ENCODE results near the gene LIN37. TPM values are rescaled to one million over a fixed set of nuclear protein-coding genes. Genes with fewer than 3 reads are reported as not detected.

LIN37 gene
- total RNA-seq, 1 experiment from 2014 or later, result 10.1 TPM

GRCh38 chr19:35730326-35730725 is 18.1 kb upstream of the LIN37 start:
- ATAC-seq (no peak), DNase-seq (ENCODE audit: low read depth, low spot score) (no peak)
- no peak overlapping the region for H3K4me3 ChIP-seq (replicated peaks in 1 of 2; ENCODE audit: low read depth in 1 of 2, low read length in 2 of 2)
- ChIA-PET RAD21 (ENCODE audit: low non-redundant PET in 1 of 2, low total read pairs in 2 of 2, uncharacterized antibody in 2 of 2, unreplicated experiment in 2 of 2) (no interaction called here), CTCF (no interaction called here), POLR2A (interaction anchor here (0.6 kb wide), 1 partner anchor 87 kb away, joined by 3 read pairs; no protein-coding TSS in a partner anchor)
- no peak overlapping the region for H3K9ac ChIP-seq (ENCODE audit: low read length)
- no peak overlapping the region for H3K27ac ChIP-seq (ENCODE audit: low read depth, low read length)
- intact Hi-C loops (cut with micrococcal nuclease), result no loop called here
- no peaks in the 10 kb centered on the region for H3K9me2 ChIP-seq (ENCODE audit: insufficient read depth)
- H3K4me1 ChIP-seq (ENCODE audit: control insufficient read depth in 1 of 2, insufficient read depth in 2 of 2, low read length in 2 of 2), result no peaks in the 10 kb centered on the region
- BruUV-seq (replicated peaks), result no TSS peak
- H4K20me1 ChIP-seq (ENCODE audit: insufficient read depth), result no peaks in the 10 kb centered on the region
- no peak overlapping the region for H3K4me2 ChIP-seq (ENCODE audit: low read length)
- H3K79me2 ChIP-seq (ENCODE audit: insufficient read depth, low read length), result no peaks in the 10 kb centered on the region
- H3K27me3 ChIP-seq (ENCODE audit: insufficient read depth, low read length), result no peaks in the 10 kb centered on the region
- TF ChIP-seq POLR2A (IDR thresholded peaks at IDR 0.05; ENCODE audit: borderline replicate concordance, extremely low read depth, insufficient read depth, insufficient read length) (no peak), REST (IDR thresholded peaks at IDR 0.05; ENCODE audit: low read depth) (no peak), ELF1 (IDR thresholded peaks at IDR 0.05; ENCODE audit: borderline replicate concordance, low read depth) (no peak), RAD21 (IDR thresholded peaks at IDR 0.05; ENCODE audit: low read depth) (no peak), JUND (IDR thresholded peaks at IDR 0.05) (no peak), YY1 (IDR thresholded peaks at IDR 0.05; ENCODE audit: extremely low read depth, insufficient replicate concordance, low read depth, low read length) (no peak), MAX (IDR thresholded peaks at IDR 0.05) (no peak), CTCF (IDR thresholded peaks at IDR 0.05 in 2 of 3, conservative IDR thresholded peaks at IDR 0.05 in 1 of 3; ENCODE audit: borderline replicate concordance in 1 of 3, insufficient read depth in 1 of 3, low read depth in 2 of 3, low read length in 2 of 3) (no peak), SRF (IDR thresholded peaks at IDR 0.05; ENCODE audit: low read depth) (no peak), ZFX (IDR thresholded peaks at IDR 0.05) (no peak), ZNF274 (IDR thresholded peaks at IDR 0.05; ENCODE audit: low read depth, low read length) (no peak), TCF7L2 (IDR thresholded peaks at IDR 0.05; ENCODE audit: borderline replicate concordance, extremely low read depth, insufficient read depth, insufficient read length) (no peak)
- H2AFZ ChIP-seq (ENCODE audit: low read depth, low read length, poor library complexity, severe bottlenecking), result no peak overlapping the region
- peaks cover 50 to 59% of the 10 kb centered on the region in 2 experiments for H3K36me3 ChIP-seq (ENCODE audit: control insufficient read depth in 1 of 2, insufficient read depth in 2 of 2, low read length in 2 of 2)
- no peaks in the 10 kb centered on the region for H3K9me3 ChIP-seq (ENCODE audit: control insufficient read depth in 1 of 2, insufficient read depth in 1 of 2, low read depth in 1 of 2, low read length in 2 of 2)

Measured in HCT116 (cell line).